GM12891 (cell line): ENCODE data around the gene ZNF469.

ENCODE experiments used
- DNase-seq: peaks from one replicate; pipeline ENCODE4 v3.0.0; 2011; ENCODE audit warnings: low spot score; ENCODE audit not compliant: insufficient read length
- FAIRE-seq: peaks from 2 replicates; lab custom pipeline; 2011; peaks lifted over from hg19 to GRCh38; lab: Jason Lieb, UNC
- PAX5 ChIP-seq: IDR thresholded peaks from 2 replicates; pipeline ENCODE4 v1.6.1; 2011; ENCODE audit warnings: low read length, moderate library complexity, mild to moderate bottlenecking; ENCODE audit not compliant: insufficient read depth, severe bottlenecking
- POLR2A ChIP-seq: IDR thresholded peaks from 2 replicates; pipeline ENCODE4 v1.6.1; 2011; ENCODE audit warnings: low read depth, low read length, control low read depth
- POLR2AphosphoS5 ChIP-seq: IDR thresholded peaks from 2 replicates; pipeline ENCODE4 v1.6.1; 2011; ENCODE audit warnings: low read depth, low read length, control low read depth
- POU2F2 ChIP-seq: IDR thresholded peaks from 2 replicates; pipeline ENCODE4 v1.6.1; 2011; ENCODE audit warnings: low read depth, mild to moderate bottlenecking, control low read depth, low read length, moderate library complexity
- SPI1 ChIP-seq: IDR thresholded peaks from 2 replicates; pipeline ENCODE4 v1.6.1; 2011; ENCODE audit warnings: low read depth, low read length, control low read depth
- TAF1 ChIP-seq: IDR thresholded peaks from 2 replicates; pipeline ENCODE4 v1.6.1; 2011; ENCODE audit warnings: low read depth, low read length, control low read depth

The ZNF469 gene

DNA sequence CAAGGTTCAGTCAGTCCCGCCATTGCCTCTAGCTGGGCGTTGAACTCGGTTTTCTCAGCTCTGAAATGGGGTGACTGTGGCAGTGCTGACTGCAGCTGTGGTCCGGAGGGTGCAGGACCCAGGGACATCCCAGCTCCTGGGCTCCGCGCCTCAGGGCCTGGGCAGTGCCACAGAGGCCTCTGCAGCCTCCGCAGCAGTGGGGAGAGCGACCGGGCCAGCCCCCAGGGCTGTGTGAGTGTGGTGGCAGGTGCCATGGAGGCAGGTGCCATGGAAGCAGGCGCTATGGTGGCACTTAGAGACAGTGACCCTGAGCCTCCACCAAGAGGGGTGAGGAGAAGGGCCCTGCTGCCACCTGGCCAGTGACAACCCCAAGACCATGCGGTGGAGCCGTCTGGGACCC, 30.9 kb downstream of the ZNF469 start:
- TF ChIP-seq POU2F2, result no peak
- TF ChIP-seq SPI1, result no peak
- TF ChIP-seq PAX5, result no peak
- no peak for TF ChIP-seq POLR2AphosphoS5
- TF ChIP-seq POLR2A, result no peak
- TF ChIP-seq TAF1, result no peak
- DNase-seq (no peak), FAIRE-seq (no peak)

DNA sequence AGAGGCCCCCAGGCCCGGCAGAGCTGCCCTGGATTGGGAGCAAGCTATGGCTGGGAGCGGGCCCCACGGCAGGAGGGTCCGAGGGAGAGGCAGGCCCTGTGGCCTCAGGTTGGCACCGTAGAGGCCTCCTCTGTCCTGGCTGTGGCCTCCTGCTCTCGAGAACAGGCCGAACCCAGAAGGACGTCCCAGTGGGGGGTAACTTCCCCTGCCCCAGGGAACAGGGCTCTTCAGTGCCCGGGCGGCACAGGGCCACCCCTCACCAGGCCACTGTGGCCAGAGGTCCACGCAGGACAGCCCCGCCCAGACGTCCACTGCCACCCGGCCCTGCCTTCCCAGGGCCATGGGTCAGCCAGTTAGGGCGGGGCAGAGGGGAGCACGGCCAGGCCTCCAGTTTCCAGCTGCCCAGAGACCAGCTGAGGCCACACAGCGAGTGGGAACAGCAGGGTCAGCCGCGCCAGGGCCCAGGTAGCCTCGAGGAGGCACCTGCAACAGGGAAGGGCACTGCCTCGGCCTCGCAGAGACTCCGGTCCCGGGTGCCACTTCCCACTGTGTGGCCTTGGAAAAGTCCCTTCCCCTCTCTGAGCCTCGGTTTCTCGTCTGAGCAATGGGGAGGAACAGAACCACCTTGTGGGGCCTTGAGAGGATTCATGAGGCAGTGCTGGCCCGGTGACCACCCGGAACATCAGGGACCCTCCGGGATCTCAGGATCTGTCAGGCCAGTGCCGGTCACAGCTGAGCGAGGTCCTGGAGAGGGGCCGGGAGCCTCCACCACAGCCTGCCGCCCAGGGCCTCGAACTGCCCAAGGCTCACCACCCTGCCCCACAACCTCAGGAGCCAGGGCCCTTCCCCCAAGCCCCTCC, 32.0 kb downstream of the ZNF469 start:
- FAIRE-seq, result no peak

DNA sequence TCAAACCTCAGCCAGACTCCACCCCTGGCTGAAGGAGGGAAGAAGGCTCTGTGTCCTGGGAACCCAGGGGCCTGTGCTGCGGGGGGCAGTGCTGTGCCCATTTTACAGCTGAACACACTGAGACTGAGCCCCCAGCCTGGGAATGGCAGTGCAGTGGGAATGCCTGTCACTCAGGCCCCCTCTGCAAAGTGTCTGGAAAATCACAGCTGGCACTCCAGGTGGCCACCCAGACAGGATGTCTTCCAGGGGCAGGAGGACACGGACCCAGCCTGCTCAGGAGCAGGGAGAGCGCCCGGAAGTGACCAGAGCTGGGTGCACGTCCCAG, 32.6 kb downstream of the ZNF469 start:
- FAIRE-seq (no peak), DNase-seq (no peak)
- TF ChIP-seq POU2F2 (no peak), POLR2AphosphoS5 (no peak), PAX5 (no peak), SPI1 (no peak), TAF1 (no peak), POLR2A (no peak)

More for the DNA sequence above, 32.0 kb downstream of the ZNF469 start:
- DNase-seq, result no peak
- TF ChIP-seq POLR2AphosphoS5 (no peak), SPI1 (no peak), TAF1 (no peak), PAX5 (no peak), POLR2A (no peak), POU2F2 (no peak)

DNA sequence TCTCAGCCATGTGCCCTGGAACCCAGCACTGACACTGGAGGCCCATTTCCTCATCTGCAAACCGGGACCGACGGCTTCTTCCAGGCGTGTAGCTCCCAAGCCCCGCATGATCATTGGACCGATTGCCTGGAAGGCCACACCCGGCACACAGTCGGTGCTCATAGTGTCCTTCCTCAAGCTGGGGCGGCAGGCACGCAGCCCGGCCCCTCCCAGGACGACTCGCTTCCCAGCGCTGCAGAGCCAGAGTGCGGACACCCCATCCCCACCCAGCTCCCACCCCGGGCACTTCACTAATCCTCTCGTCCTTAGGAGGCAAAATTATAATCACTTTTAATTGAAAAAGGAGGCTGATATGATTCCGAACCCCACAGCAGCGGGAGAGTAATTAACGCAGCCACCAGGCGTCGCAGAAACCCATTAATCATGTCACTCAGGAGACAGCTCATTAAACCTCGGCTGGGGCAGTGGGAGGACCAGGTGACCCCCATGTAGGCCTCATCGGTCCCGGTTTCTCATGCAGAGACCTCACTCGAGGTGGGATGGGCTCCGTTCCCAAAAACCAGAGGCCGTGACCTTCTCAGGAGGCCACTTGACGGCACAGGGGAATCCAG, 33.1 kb downstream of the ZNF469 start:
- FAIRE-seq, result no peak
- DNase-seq, result no peak
- TF ChIP-seq POU2F2 (no peak), PAX5 (no peak), TAF1 (no peak), SPI1 (no peak), POLR2AphosphoS5 (no peak), POLR2A (no peak)

DNA sequence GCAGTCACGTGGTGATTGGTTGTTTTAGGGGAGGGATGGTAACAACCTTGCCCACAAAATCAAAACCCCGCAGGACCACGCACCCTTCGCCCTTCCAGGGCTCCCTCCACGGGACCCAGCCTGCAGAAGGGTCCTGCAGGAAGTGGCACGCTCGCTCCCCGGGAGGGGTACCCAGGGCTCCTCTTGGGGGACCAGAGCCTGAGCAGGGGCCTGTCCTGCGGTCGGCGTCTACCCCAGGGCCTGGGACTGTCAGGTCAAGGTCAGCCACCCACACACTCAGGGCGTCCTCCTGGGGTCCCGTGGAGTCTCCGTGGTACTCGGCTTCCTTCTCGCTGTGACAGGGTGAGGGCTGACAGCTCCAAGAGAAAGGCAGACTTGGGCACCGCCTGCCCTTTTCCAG, 33.9 kb downstream of the ZNF469 start:
- TF ChIP-seq TAF1 (no peak), POU2F2 (no peak), SPI1 (no peak), POLR2AphosphoS5 (no peak), PAX5 (no peak), POLR2A (no peak)
- FAIRE-seq (no peak), DNase-seq (no peak)

DNA sequence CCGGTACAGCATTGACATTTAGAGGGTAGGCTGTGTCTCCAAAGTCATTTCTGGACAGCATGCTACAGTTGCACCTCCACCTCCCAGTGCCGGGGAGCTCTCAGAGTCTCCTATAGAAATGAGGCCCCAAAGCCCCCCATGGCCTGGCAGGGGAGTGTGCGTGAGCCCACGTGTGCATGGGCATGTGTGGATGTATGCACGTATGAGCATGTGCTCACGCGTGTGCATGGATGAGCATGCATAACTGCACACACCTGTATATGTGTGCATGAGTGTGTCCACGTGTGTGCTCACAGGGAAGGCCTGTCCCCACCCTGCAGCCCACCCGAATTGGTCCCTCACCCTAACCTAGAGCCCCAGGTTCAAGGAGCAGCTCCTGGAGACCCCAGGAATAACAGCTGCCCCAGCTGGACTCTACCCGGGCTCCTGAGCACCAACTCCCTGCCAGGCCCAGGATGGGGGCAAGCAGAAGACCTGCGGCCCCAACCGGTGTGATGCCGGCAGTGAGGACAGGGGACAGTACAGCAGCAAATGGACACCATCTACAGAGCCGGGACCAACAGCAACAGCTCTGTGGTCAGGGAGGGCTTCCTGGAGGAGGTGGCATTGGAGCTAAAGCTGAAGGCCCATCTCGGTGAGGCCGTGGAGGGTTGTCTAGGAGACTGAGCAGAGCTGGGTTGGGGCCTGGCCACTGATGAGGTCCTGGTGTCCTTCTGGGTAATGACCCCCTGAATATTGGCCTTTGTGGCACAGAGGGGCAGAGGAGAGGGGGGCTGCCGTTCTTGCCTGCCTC, 35.1 kb downstream of the ZNF469 start:
- FAIRE-seq (no peak), DNase-seq (no peak)
- TF ChIP-seq PAX5 (no peak), TAF1 (no peak), SPI1 (no peak)

DNA sequence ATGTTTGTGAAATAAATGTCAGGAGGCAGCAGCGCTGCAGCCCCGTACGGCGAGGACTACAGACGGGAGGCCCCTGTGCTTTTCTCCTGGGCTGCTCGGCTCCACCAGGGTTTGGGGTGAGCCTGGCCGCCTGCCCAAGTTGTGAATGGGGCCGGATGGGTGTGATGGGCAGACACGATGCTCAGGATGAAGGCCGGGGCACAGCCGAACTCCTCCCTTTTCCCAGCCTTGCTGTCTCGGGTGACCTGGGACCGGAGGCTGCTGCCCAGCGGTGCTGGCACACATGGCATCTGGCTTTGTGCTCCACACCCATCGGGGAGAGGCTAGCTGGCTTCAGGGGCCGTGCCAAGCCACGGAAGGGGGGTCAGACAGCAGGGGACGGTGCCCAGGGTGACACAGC, 36.1 kb downstream of the ZNF469 start:
- DNase-seq (no peak), FAIRE-seq (no peak)
- no peak for TF ChIP-seq PAX5
- no peak for TF ChIP-seq POLR2A
- TF ChIP-seq TAF1, result no peak
- TF ChIP-seq POLR2AphosphoS5, result no peak
- no peak for TF ChIP-seq SPI1
- TF ChIP-seq POU2F2, result no peak

DNA sequence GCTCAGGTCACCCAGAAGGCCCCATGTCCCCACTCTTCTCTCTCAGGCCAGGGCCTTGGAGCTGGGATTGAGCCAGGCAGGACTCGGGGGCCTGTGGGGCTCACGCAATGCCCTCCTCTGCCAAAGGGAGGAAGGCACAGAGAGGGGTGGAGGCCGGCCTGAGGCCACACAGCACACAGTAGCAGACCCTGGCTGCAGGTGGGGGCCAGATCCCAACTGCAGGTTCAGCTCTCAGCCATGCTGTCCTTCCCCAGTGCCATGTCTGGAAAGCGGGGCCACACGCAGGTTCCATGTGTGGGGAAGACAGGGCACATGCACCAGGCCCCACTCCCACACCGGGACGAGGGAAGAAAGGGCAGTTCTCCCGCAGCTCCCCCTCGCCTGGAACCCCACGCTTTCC, 37.0 kb downstream of the ZNF469 start:
- TF ChIP-seq POU2F2 (no peak), PAX5 (no peak), POLR2A (no peak), SPI1 (no peak), POLR2AphosphoS5 (no peak), TAF1 (no peak)
- FAIRE-seq (no peak), DNase-seq (no peak)

DNA sequence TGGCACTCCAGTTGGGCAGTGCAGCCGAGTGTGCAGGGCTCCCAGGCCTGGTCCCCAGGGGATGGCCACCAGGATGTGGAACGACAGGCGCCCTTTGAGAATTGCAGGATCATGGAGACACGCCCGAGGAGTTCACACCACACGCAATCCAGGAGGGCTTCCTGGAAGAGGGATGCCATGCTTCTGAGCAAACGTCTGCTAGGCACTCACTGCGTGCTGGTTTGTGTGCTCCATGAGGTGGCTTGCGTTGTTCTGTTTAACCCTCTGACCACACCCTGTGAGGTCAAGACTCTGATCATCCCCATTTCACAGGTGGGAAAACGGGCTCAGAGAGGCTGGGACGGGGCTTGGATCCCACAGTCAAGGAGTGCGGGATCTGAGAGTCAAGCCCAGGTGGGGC, 37.7 kb downstream of the ZNF469 start:
- DNase-seq, result no peak
- TF ChIP-seq SPI1, result no peak
- no peak for TF ChIP-seq POLR2A
- no peak for TF ChIP-seq PAX5
- TF ChIP-seq POLR2AphosphoS5, result no peak
- no peak for TF ChIP-seq POU2F2
- no peak for TF ChIP-seq TAF1
- FAIRE-seq, result no peak
